SU-DHL-6 (cell line): Measurements from ENCODE around the gene RIPPLY2.

Experiments
- H2AFZ ChIP-seq: fragments of 200-600 bp; sonication (generic); 2 replicates; pipeline ENCODE4 v1.6.1; 2014; ENCODE audit warnings: low read depth, mild to moderate bottlenecking, moderate library complexity, mixed read lengths, antibody characterized with exemption, low read length; ENCODE audit not compliant: severe bottlenecking
- H3F3A ChIP-seq: fragments of 200-600 bp; shearing (Covaris generic); 2 replicates; pipeline ENCODE4 v1.6.0; 2016; ENCODE audit warnings: antibody characterized with exemption, mild to moderate bottlenecking; ENCODE audit not compliant: insufficient read depth
- H3K27ac ChIP-seq: fragments of 200-600 bp; sonication (generic); 2 replicates; pipeline ENCODE4 v1.5.1; 2016; ENCODE audit warnings: low read depth, mild to moderate bottlenecking, low read length, moderate library complexity, mixed read lengths
- H3K27me3 ChIP-seq: fragments of 200-600 bp; sonication (generic), shearing (Covaris generic); 2 replicates; pipeline ENCODE4 v1.6.0; 2014; ENCODE audit warnings: mild to moderate bottlenecking, low read length
- H3K36me3 ChIP-seq: fragments of 200-600 bp; sonication (generic); 2 replicates; pipeline ENCODE4 v1.6.1; 2014; ENCODE audit warnings: mild to moderate bottlenecking, low read length, mixed read lengths
- H3K4me2 ChIP-seq: fragments of 300-600, 200-600 bp; shearing (Covaris generic), sonication (generic); 2 replicates; pipeline ENCODE4 v1.6.0; 2014; ENCODE audit warnings: low read length, low read depth, mild to moderate bottlenecking; ENCODE audit not compliant: poor library complexity, severe bottlenecking
- H3K4me3 ChIP-seq: fragments of 200-600 bp; sonication (generic); 2 replicates; pipeline ENCODE4 v1.5.1; 2014; ENCODE audit warnings: antibody characterized with exemption, low read length, mild to moderate bottlenecking, mixed read lengths; ENCODE audit not compliant: insufficient read depth, poor library complexity, severe bottlenecking
- H3K79me2 ChIP-seq: fragments of 200-600 bp; sonication (generic); 2 replicates; pipeline ENCODE4 v1.6.1; 2014; ENCODE audit warnings: mild to moderate bottlenecking, low read length, moderate library complexity; ENCODE audit not compliant: insufficient read depth
- H3K9ac ChIP-seq: fragments of 200-600 bp; sonication (generic); 2 replicates; pipeline ENCODE4 v1.7.0; 2014; ENCODE audit warnings: mild to moderate bottlenecking, low read length
- H3K9me2 ChIP-seq: fragments of 200-600 bp; sonication (generic); replicated peaks from 2 replicates; pipeline ENCODE4 v1.6.1; 2014; ENCODE audit warnings: low read length; ENCODE audit not compliant: insufficient read depth
- H3K9me3 ChIP-seq: fragments of 200-600 bp; sonication (generic); 2 replicates; pipeline ENCODE4 v1.6.1; 2014; ENCODE audit warnings: low read length, mixed read lengths; ENCODE audit not compliant: insufficient read depth
- H4K20me1 ChIP-seq: fragments of 200-600 bp; sonication (generic); 2 replicates; pipeline ENCODE4 v1.6.1; 2014; ENCODE audit warnings: low read depth, mild to moderate bottlenecking, antibody characterized with exemption, low read length, moderate library complexity, mixed read lengths
- CTCF ChIP-seq: fragments of 200-600 bp; sonication (generic); IDR thresholded peaks from one replicate; pipeline ENCODE4 v1.5.1; 2017; ENCODE audit warnings: antibody characterized with exemption, mild to moderate bottlenecking, low read length, moderate library complexity; ENCODE audit not compliant: insufficient read depth, poor library complexity, severe bottlenecking
- EZH2phosphoT487 ChIP-seq: fragments of 200-600 bp; sonication (generic), shearing (Covaris generic); conservative IDR thresholded peaks from 2 replicates; pipeline ENCODE4 v1.6.1; 2018; ENCODE audit warnings: mild to moderate bottlenecking, antibody characterized with exemption, low read length, moderate library complexity, mixed read lengths

Gene RIPPLY2

GRCh38 chr6:83883240-83883639, 30.1 kb downstream of the RIPPLY2 start:
- Histone ChIP-seq H3K9me3 (no peaks in the 10 kb centered on the region), H3K27ac (no peak overlapping the region), H3F3A (peaks cover 14% of the 10 kb centered on the region; the same call in 1 of the 2 replicates), H2AFZ (no peak overlapping the region), H3K4me2 (no peak overlapping the region), H3K27me3 (no peaks in the 10 kb centered on the region), H4K20me1 (peaks cover 39% of the 10 kb centered on the region), H3K9ac (no peak overlapping the region), H3K9me2 (no peaks in the 10 kb centered on the region), H3K4me3 (no peak overlapping the region), H3K36me3 (no peaks in the 10 kb centered on the region), H3K79me2 (peaks cover 88% of the 10 kb centered on the region)
- TF ChIP-seq EZH2phosphoT487 (no peak), CTCF (no peak)

- Histone ChIP-seq H3K27me3 (no peaks in the 10 kb centered on the region), H3K36me3 (no peaks in the 10 kb centered on the region), H2AFZ (no peak overlapping the region), H3K4me2 (no peak overlapping the region), H3K9ac (no peak overlapping the region), H3K9me2 (no peaks in the 10 kb centered on the region), H3K4me3 (no peak overlapping the region), H3K27ac (no peak overlapping the region), H3K9me3 (no peaks in the 10 kb centered on the region), H3F3A (peaks cover 14% of the 10 kb centered on the region; the same call in 1 of the 2 replicates), H4K20me1 (peaks cover 39% of the 10 kb centered on the region), H3K79me2 (peaks cover 89% of the 10 kb centered on the region)
- TF ChIP-seq EZH2phosphoT487: no peak
- TF ChIP-seq CTCF: no peak
Measured at GRCh38 chr6:83884523-83884922, 31.4 kb downstream of the RIPPLY2 start.

GRCh38 chr6:83885984-83886383, 32.8 kb downstream of the RIPPLY2 start:
- Histone ChIP-seq H3K27ac (no peak overlapping the region), H3K4me2 (no peak overlapping the region), H3K4me3 (no peak overlapping the region), H3K27me3 (no peaks in the 10 kb centered on the region), H3K9ac (no peak overlapping the region), H3K9me3 (no peaks in the 10 kb centered on the region), H2AFZ (no peak overlapping the region), H3F3A (peaks cover 14% of the 10 kb centered on the region; the same call in 1 of the 2 replicates), H3K36me3 (no peaks in the 10 kb centered on the region), H3K79me2 (peaks cover 89% of the 10 kb centered on the region), H4K20me1 (peaks cover 34% of the 10 kb centered on the region), H3K9me2 (no peaks in the 10 kb centered on the region)
- TF ChIP-seq CTCF: no peak
- no peak for TF ChIP-seq EZH2phosphoT487
